ENCODE measurements around the gene LYPLA2.

The LYPLA2 gene

DNA sequence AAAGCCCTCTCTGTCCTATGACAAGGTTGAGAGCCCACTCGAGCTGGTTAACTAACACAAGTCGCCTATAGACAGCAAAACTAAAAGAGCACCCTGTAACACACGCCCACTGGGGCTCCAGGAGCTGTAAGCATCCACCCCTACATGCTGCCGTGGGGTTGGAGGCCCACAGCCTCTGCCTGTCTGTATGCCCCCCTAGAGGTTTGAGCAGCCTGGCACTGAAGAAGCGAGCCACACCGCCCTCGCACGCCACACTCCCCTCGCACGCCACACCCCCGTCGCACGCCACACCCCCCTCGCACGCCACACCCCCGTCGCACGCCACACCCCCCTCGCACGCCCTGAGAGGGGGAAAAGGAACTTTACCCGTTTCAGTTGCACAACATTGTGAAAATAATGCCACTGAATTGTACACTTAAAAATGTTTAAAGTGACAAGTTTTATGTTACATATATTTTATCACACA lies 47.5 kb downstream of the LYPLA2 start:
- peak; percentile 48 to 59 for DNase-seq

DNA sequence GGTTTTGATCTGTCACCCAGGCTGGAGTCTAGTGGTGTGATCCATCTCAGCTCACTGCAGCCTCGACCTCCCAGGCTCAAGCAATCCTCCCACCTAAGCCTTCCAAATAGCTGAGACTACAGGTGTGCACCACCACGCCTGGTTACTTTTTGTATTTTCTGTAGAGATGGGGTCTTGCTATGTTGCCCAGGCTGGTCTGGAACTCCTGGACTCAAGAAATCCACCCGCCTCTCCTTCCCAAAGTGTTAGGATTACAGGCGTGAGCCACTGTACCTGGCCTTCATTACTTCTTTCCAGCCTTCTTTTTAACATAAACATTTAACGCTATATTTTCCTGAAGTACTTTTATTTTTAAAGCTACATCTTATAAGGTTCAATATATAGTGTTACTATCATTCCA lies 52.7 kb downstream of the LYPLA2 start:
- no peak for DNase-seq
